Loucy (cell line): ENCODE measurements around the gene CDK15.

Source experiments
- H2AFZ ChIP-seq: fragments of 200-600 bp; sonication (generic); 2 replicates; pipeline ENCODE4 v1.6.0; 2016; ENCODE audit warnings: antibody characterized with exemption, mild to moderate bottlenecking, low read length, moderate library complexity
- H3F3A ChIP-seq: fragments of 200-600 bp; 2 replicates; pipeline ENCODE4 v1.6.0; 2016; ENCODE audit warnings: antibody characterized with exemption, low read depth, mild to moderate bottlenecking
- H3K27me3 ChIP-seq: fragments of 200-600 bp; sonication (generic); 2 replicates; pipeline ENCODE4 v1.6.1; 2014; ENCODE audit warnings: low read length, mild to moderate bottlenecking; ENCODE audit not compliant: insufficient read depth, poor library complexity, severe bottlenecking
- H3K36me3 ChIP-seq: fragments of 200-600 bp; sonication (generic); 2 replicates; pipeline ENCODE4 v1.6.1; 2016; ENCODE audit warnings: low read length; ENCODE audit not compliant: insufficient read depth
- H3K4me1 ChIP-seq: fragments of 200-600 bp; sonication (generic); 2 replicates; pipeline ENCODE4 v1.5.1; 2014; ENCODE audit warnings: low read length, mild to moderate bottlenecking; ENCODE audit not compliant: insufficient read depth, poor library complexity, severe bottlenecking
- H3K4me2 ChIP-seq: fragments of 200-600 bp; sonication (generic); 2 replicates; pipeline ENCODE4 v1.6.0; 2014; ENCODE audit warnings: antibody characterized with exemption, low read length, low read depth, mild to moderate bottlenecking; ENCODE audit not compliant: poor library complexity, severe bottlenecking
- H3K4me3 ChIP-seq: fragments of 200-600 bp; sonication (generic); 2 replicates; pipeline ENCODE4 v1.5.1; 2014; ENCODE audit warnings: low read length, mild to moderate bottlenecking, mixed read lengths; ENCODE audit not compliant: poor library complexity, severe bottlenecking
- H3K79me2 ChIP-seq: fragments of 200-600 bp; sonication (generic); 2 replicates; pipeline ENCODE4 v1.6.1; 2014; ENCODE audit warnings: low read length; ENCODE audit not compliant: insufficient read depth
- H3K9ac ChIP-seq: fragments of 200-600 bp; sonication (generic); 2 replicates; pipeline ENCODE4 v1.6.0; 2014; ENCODE audit warnings: mild to moderate bottlenecking, low read depth, low read length, moderate library complexity; ENCODE audit not compliant: poor library complexity, severe bottlenecking
- H3K9me2 ChIP-seq: fragments of 200-600 bp; sonication (generic); replicated peaks from 2 replicates; pipeline ENCODE4 v1.6.1; 2016; ENCODE audit warnings: low read depth, low read length, mixed read lengths
- H3K9me3 ChIP-seq: fragments of 200-600 bp; sonication (generic); 2 replicates; pipeline ENCODE4 v1.6.1; 2014; ENCODE audit warnings: mild to moderate bottlenecking, antibody characterized with exemption, low read length, low read depth; ENCODE audit not compliant: insufficient read depth
- H4K20me1 ChIP-seq: fragments of 200-600 bp; sonication (generic); 2 replicates; pipeline ENCODE4 v1.6.0; 2014; ENCODE audit warnings: antibody characterized with exemption, low read length, mild to moderate bottlenecking; ENCODE audit not compliant: insufficient read depth, poor library complexity, severe bottlenecking
- EZH2phosphoT487 ChIP-seq: fragments of 200-600 bp; IDR thresholded peaks from 2 replicates; pipeline ENCODE4 v1.6.1; 2018; ENCODE audit warnings: antibody characterized with exemption, mild to moderate bottlenecking, moderate library complexity, borderline replicate concordance
- TF ChIP-seq, protein P1 (sequence below): fragments of 200-600 bp; sonication (generic); conservative IDR thresholded peaks from 2 replicates; pipeline ENCODE4 v1.5.1; 2014; ENCODE audit warnings: mild to moderate bottlenecking, antibody characterized with exemption, low read length

Gene CDK15

DNA sequence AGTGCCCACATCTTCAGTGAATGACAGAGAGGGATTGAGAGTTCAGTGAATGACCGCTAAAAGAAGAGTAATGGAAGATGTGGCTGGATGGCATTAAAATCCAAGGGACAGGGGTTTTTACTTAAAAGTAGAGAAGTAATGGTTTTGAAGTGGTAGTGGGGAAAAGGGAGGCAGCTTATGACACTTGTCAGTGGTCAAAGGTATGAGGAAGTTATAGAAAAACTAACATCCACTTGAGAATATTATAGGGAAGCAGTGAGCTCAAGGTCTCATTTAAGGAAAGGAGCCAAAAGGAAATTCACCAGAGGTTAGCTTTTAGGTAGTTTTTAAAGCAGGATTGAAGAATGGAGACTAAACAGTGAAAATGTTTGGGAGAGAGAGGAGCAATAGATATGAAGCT is 24.3 kb downstream of the CDK15 start:
- no peak for TF ChIP-seq EZH2phosphoT487
- TF ChIP-seq, protein P1, sequence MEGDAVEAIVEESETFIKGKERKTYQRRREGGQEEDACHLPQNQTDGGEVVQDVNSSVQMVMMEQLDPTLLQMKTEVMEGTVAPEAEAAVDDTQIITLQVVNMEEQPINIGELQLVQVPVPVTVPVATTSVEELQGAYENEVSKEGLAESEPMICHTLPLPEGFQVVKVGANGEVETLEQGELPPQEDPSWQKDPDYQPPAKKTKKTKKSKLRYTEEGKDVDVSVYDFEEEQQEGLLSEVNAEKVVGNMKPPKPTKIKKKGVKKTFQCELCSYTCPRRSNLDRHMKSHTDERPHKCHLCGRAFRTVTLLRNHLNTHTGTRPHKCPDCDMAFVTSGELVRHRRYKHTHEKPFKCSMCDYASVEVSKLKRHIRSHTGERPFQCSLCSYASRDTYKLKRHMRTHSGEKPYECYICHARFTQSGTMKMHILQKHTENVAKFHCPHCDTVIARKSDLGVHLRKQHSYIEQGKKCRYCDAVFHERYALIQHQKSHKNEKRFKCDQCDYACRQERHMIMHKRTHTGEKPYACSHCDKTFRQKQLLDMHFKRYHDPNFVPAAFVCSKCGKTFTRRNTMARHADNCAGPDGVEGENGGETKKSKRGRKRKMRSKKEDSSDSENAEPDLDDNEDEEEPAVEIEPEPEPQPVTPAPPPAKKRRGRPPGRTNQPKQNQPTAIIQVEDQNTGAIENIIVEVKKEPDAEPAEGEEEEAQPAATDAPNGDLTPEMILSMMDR = no peak
- Histone ChIP-seq H3K9me3 (no peaks in the 10 kb centered on the region), H3K9ac (no peak overlapping the region), H3K79me2 (no peaks in the 10 kb centered on the region), H4K20me1 (no peaks in the 10 kb centered on the region), H3K4me1 (no peaks in the 10 kb centered on the region), H3F3A (no peaks in the 10 kb centered on the region), H3K27me3 (no peaks in the 10 kb centered on the region), H3K9me2 (0 out of 2 replicates have a peak, but pooled peaks cover 4% of the 10 kb centered on the region), H3K36me3 (no peaks in the 10 kb centered on the region), H3K4me2 (no peak overlapping the region), H2AFZ (no peak overlapping the region), H3K4me3 (no peak overlapping the region)

DNA sequence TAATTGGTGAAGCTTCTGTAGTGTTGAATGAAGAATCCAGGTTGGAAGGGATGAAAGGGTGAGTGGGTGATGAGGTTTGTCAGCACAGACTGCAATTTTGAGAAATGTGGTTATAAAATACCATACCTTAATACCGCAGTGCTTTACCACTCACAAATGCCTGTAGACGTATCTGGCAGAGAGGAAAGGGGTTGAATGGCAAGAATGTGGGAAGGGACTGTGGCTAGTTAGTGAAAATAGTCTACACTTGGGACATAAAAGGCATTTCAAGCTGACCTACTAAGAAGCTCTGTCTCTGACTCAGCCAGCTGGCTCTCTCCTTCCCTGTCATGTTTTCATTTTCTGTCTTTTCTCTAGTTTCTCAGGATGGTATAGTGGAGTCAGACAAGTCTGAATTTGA is 25.1 kb downstream of the CDK15 start:
- Histone ChIP-seq H3K9ac (no peak overlapping the region), H3F3A (no peaks in the 10 kb centered on the region), H3K9me2 (0 out of 2 replicates have a peak, but pooled peaks cover 4% of the 10 kb centered on the region), H3K36me3 (no peaks in the 10 kb centered on the region), H3K4me3 (no peak overlapping the region), H3K4me1 (no peaks in the 10 kb centered on the region), H3K9me3 (no peaks in the 10 kb centered on the region), H4K20me1 (no peaks in the 10 kb centered on the region), H3K27me3 (no peaks in the 10 kb centered on the region), H2AFZ (no peak overlapping the region), H3K79me2 (no peaks in the 10 kb centered on the region), H3K4me2 (no peak overlapping the region)
- TF ChIP-seq EZH2phosphoT487 = no peak
- TF ChIP-seq, protein P1 = no peak

DNA sequence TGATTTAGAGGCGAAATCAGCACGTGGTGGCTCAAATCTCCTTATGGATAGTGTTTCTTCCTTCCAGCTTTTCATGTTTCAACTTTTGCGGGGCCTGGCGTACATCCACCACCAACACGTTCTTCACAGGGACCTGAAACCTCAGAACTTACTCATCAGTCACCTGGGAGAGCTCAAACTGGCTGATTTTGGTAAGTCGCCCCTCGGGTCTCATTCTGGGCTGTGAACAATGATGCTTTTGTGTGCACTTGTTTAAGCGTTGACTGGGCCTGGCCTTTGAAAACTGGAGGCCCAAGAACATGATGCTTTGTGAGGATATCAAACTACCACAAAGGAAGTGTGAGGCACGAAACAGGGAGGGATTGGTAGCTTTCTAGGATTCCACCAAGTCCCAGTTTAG is 27.4 kb downstream of the CDK15 start:
- TF ChIP-seq, protein P1 = no peak
- TF ChIP-seq EZH2phosphoT487 = no peak
- no peaks in the 10 kb centered on the region for H3K9me3 ChIP-seq
- H3K9ac ChIP-seq = no peak overlapping the region
- 0 out of 2 replicates have a peak, but pooled peaks cover 4% of the 10 kb centered on the region for H3K9me2 ChIP-seq
- no peak overlapping the region for H3K4me2 ChIP-seq
- no peak overlapping the region for H2AFZ ChIP-seq
- no peaks in the 10 kb centered on the region for H3K36me3 ChIP-seq
- no peak overlapping the region for H3K4me3 ChIP-seq
- no peaks in the 10 kb centered on the region for H3F3A ChIP-seq
- no peaks in the 10 kb centered on the region for H4K20me1 ChIP-seq
- no peaks in the 10 kb centered on the region for H3K4me1 ChIP-seq
- no peaks in the 10 kb centered on the region for H3K79me2 ChIP-seq
- no peaks in the 10 kb centered on the region for H3K27me3 ChIP-seq
